GM21529 (cell line): ENCODE results near the gene TRAF3IP1.
"Not testable (repeated sequence)": the region's sequence is repeated elsewhere in the genome, so short reads cannot be mapped to it uniquely, and the experiment has no call there.

Experiments
- ATAC-seq: cut with Tn5 transposase; IDR thresholded peaks from one replicate; pipeline ENCODE4 v1.9.1; 2021; ENCODE audit not compliant: unreplicated experiment

Gene TRAF3IP1, protein sequence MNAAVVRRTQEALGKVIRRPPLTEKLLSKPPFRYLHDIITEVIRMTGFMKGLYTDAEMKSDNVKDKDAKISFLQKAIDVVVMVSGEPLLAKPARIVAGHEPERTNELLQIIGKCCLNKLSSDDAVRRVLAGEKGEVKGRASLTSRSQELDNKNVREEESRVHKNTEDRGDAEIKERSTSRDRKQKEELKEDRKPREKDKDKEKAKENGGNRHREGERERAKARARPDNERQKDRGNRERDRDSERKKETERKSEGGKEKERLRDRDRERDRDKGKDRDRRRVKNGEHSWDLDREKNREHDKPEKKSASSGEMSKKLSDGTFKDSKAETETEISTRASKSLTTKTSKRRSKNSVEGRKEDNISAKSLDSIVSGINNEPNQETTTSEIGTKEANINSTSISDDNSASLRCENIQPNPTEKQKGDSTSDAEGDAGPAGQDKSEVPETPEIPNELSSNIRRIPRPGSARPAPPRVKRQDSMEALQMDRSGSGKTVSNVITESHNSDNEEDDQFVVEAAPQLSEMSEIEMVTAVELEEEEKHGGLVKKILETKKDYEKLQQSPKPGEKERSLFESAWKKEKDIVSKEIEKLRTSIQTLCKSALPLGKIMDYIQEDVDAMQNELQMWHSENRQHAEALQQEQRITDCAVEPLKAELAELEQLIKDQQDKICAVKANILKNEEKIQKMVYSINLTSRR

DNA sequence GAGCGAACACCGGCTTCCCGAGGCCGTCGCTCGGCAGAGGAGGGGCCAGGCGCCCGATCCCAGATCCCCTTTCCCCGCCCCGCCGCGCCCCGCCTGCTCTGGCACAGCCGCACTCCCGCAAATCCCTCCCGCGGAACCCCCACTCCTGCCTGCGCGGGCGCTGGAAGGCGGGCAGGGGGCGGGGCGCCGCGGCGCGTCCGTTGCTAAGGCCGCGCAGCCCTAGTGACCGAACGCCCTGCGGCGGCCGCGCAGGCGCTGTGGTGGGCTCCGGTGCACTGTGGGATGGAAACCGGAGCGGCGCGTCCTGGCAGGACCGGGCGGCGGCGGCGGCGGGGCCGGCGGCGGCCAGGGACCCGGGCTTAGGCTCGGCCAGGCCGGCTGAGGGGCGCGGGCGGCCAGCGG, at the start of gene TRAF3IP1:
Gene TRAF3IP1 (plus strand): TSS at position 273 of the 402 bp plus-strand sequence. CDS start 145 bp downstream, outside the sequence.
- ATAC-seq = peak; percentile 97

DNA sequence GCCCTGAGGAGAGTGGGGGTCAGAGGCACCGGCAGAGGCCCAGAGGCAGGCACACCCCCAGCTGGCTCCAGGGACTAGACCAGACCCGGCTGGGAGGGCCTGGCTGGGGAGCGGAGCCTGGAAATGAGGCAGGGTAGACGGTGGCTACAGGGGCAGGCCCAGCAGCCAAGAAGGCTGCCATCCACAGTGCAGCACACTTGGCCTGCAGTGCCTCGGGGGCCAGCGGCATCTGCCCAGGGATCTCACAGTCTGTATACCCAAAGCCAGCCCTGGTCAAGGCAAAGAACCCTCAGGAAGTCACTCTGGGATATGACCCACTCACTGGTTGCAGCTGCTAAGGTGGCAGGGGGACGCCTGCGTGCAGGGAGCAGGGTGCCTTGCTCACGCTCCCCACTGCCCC, 49.7 kb upstream of the TRAF3IP1 start:
- ATAC-seq = no peak

DNA sequence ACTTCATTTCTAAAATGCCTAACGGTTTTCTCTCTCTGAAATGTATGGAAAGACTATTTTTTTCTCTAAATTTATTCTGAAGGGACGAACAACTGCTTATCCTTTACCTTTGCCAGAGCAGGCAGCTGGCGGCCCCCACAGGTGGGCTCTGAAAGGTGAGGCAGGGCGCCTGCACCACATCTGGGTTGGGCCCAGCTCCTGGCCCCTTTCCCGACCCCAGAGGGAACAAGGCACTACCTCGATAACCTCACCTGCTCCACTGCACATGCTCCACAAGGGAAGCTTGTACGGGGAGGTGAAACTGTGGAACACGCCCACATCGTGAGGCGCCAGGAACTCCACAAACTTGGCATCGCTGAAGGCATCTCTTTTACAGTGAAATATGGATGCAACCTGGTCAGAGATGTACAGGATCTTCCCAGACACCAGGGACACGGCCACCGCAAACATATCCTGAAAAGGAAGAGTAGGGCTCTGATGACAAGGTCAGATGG, 49.2 kb upstream of the TRAF3IP1 start:
- no peak for ATAC-seq

DNA sequence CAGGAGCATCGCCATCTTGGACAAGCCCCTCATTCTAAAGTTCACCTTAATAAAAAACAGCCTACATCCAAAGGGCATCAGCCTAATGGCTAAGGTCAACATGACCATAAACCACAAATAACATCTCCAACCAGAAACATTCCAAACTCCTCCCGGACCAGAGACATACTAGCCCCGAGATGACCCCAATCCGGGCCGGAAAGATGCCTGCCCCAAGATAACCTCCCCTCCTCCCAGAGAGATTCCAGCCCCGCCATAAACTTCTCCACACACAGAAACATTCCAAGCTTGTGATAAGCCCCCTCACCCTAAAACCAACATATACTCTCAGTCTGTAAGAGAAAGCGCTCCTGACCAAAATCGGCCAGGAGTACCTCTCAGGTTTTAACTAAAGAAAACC, 48.6 kb upstream of the TRAF3IP1 start:
- not testable (repeated sequence) for ATAC-seq

DNA sequence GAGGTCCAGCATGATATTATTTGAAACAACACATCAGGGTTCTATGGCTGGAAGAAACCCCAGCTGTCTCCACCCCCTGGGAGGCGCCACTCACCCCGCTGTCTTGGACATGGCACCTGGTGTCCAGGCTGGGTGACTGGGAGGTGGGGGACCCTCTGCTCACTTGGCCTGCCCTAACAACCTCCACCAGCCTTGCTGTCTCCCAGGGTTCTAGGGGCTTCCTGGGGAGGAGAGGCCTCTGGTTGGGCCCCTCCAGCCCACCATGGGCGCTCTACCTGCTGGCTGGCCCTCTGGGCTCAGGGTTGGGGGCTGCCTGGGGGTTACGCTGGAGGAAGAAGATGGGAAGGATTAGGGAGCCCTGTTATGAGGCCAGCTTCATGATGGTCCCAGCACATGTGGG, 48.2 kb upstream of the TRAF3IP1 start:
- ATAC-seq = no peak

DNA sequence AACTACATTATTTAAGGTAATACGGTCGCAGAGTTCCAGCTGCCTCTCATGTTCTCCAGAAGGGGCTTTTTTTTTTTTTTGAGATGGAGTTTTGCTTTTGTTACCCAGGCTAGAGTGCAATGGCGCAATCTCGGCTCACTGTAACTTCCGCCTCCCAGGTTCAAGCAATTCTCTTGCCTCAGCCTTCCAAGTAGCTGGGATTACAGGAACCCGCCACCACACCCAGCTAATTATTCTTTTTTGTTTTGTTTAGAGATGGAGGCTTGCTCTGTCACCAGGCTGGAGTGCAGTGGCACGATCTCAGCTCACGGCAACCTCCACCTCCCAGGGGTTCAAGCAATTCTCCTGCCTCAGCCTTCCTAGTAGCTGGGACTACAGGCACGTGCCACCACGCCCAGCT, 46.9 kb upstream of the TRAF3IP1 start:
- not testable (repeated sequence) for ATAC-seq

DNA sequence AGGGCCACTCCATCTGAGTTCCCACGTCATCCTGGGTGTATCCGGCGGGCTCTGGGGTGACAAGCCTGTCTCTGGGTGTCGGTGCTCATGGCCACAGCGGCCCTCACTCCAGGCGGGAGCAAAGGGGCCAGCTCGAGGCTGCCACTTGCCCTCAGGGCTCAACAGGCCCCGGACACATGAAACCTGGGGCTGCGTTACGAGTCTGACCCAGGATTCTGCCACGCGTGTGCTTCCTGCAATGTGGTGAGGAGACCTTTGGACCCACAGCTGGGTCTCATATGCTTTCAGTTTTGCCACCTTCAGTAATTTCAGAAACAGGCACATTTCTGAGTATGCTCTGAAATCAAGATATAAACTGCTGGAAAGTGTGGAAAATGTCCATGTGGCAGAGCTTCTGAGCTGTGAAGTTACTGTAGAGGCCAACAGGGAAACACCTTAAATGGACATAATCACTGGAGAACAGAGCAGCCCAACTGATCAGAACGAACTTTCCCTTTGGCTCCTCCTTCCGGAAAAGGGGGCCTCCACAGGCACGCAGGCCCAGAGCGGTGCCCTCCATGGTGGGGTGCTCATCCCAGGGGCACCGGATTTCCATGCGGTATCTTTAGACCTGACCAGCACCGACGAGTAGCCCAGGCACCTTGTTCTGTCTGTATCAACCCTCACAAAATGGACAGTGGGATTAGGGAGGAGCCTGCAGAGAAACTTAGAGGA, 46.0 kb upstream of the TRAF3IP1 start:
- no peak for ATAC-seq

DNA sequence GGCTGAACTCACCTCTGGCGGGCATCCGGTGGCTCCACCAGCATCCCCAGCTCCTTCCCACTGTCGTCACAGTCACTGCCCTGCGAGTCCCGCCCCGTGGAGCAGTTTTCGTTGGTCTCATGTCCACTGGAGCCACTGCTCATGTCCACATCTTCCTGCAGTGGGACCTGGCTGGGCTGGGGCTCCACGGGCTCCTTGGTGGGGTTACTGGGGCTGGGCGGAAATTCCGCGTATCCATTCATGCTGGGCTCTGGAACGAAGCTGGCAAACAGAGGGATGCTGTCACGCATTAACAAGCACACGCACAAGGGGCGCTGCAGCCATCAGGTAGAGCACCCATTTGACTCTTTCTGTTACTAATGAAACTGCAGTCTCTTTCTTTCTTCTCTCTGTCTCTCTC, 42.6 kb upstream of the TRAF3IP1 start:
- ATAC-seq = no peak

DNA sequence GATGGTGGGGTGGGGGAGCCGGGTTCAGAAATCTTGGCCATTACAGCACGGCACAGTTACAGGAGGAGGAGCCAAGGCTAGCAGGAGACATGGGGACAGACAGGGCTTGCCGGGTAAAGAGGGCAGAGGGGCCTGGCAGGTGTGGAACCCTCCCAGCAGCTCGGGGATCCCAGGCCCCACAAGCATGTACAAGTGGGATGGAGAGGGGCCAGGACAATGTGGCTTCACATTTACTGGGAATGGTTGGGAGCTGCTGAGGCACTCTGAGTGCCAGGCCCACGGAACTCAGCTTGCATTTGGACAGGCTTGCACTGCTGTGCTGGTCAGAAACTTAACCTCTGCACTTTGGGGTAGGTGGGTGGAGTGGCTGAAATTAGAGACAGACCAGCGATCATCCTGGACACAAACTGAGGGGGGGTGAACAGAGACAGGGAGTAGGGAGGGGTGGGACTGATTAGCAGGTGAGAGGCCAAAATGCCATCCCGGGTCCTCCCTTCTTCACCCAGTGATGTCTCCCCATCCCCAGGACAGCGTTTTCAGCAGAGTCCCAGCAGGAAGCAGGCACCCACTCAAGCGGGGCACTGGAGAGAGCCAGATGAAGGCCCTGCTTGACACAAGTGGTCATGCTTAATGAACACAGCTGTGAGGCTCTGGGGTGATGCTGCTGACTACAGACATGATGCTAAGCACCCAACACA, 41.5 kb upstream of the TRAF3IP1 start:
- no peak for ATAC-seq

DNA sequence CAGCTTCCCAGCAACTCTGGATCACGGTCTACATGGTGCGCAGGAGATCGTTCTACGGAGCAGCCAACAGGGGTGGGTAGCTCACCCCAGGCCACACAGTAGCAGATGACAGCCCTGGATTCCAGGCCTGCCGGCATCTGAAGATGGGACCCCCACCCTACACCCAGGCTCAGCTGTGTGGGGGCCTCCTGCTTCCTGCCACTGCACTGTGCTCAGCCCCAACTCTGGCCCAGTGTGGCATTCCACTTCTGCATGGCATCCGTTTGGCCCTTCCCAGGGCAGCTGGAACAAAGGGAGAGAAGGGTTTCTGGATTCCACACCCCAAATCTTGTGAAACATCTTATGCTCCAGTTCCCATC, 41.0 kb upstream of the TRAF3IP1 start:
- no peak for ATAC-seq

DNA sequence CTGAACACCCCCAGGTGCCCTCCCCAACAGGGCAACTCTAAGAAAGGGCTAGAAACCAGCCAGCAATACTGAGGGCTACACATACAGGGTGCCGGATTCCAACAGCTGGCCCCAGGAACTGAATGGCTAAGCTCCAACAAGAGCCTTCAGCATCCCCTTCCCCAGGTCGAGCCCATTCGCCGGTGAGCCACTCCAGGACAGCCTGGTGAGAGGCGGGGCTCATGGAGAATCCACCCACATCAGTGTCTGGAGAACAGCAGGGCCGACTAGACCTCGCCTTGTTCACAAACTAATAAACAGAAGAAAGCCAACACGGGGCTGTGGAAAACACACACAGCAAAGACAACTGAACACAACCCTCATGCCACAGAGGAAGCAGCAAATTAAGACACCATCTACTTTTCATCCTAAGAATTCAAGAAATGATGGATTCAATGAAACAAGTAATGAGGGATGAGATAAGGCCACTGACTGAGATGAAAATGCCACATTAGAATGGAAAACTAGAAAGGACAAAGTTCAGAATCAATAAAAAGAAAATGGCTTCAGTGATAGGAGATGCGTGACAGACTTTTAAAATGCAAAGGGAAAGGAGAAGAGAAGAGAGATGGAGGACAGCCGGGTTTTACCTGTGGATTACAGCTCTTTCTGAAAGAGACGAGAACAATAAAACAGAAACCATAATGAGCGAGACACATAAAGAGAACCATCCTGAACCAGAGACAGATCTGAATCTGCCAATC, 40.1 kb upstream of the TRAF3IP1 start:
- ATAC-seq = no peak

DNA sequence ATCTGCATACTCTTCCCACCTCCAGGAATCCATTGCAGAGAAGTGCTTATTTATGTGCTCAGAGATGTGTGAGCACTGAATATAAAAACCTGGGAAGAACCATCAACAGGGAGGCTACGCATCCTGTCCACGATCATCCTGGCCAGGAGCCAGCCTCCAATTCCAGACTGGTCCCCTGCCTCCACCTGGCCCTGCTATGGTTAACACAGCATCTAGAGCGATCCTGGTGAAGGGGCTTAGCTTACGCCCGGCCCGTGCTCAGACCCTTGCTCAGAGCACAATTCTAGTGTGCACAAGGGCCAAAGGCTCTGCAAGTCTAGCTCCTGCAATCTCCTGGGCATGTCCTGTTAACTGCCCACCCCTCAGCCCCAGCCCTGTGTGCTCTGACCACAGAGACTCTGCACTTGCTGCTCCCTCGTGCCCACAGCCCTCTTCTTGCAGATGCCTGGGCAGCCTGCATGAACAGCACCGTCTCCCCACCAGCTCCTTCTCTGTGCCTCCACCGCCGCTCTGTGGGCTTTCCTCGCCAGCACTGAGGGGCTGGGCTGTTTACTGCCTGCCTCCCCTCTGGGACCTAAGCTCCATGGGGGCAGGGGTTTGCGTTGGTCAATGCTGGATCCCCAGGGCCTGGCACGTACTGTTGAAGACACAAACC, 38.4 kb upstream of the TRAF3IP1 start:
- ATAC-seq = no peak

DNA sequence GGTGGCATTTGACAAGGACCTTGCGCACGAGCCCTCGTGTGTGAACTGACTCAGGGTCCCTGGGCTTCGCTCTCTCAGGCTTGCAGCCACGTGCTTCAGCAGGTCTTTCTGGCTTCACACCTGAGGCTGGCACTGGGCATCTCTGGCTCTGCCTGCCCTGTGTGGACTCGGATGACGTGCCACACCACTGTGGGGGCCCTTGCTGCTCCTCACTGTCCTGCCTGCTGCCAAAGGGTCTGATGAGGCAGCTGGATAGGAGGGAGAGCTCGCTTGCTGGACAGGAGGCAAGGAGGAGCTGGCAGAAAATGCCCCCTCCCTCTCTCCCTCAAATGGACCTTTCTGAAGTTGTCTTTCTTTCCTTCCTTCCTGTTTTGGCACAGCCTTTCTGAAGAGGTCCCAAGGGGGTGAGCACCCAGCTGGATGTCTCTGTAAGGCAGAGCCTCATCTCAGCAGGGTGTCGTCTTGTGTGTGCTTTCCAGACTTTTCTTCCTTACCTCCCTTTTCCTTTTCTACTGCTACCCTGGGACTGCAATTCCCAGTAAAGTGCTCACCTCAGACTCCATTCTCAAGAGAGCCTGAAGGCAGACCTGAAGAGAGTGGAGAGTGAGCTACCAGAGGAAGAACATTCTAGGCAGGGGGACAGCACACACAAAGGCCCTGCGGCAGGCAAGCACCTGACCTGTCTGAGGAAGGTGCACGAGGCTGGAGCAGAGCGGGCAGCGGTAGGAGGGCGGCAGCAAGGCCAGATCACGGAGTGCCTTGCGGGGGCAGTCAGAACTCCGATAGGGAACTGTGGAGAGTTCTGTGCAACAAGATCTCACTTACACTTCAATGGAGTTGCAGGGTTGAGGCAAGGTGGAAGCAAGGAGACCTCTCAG, 37.2 kb upstream of the TRAF3IP1 start:
- no peak for ATAC-seq

DNA sequence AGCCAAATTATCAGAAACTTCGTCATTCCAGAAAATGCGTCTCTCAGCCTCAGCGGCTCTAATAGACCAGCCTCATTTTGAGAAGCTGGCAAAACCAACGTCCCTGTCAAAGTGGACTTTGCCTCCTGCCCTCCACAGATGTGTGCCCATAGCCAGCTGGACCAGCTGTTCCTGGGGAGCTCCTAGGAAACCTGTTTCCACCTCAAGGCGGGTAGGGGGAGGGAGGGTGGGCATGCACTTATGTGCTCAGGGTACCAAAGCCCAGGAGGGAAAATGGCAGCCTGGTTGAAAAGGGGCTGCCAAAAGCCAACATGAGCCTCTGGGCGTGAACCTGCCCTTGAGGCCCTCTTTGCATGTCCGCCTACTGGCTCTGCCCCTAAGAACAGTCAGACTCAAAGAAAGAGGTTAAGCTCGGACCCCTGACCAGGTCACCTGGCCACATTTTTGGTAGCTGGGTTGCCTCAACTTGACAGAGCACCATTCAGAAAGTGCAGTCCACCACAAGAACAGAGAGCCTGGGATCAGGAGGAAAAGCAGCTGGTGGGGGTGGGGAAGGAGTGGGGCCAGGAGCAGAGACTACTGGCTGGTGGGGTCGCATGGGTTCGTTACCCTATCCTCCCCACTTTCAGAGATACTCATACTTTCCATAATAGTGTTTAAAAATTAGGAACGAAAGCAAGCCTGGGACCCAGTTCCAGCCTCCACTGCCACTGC, 35.4 kb upstream of the TRAF3IP1 start:
- ATAC-seq = no peak

DNA sequence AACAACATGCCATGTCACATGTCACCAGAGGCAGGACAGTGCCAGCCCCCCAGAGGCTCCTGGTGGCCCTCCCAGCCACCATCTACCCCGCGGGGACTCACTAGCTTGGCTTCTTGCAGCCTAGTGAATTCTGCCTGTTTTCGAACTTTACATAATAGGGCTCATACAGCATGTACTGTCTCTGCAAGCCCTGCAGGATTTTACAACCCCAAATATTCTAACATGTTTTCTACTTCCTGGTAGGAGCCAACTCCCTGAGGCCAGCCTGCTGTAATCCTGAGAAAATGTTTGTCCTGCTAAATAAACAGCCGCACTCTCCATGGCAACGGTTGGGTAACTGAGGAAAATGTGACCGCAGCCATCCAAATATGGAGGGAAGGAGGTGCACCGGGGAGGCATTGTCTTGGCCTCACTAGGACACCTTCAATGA, 34.6 kb upstream of the TRAF3IP1 start:
- ATAC-seq = no peak

DNA sequence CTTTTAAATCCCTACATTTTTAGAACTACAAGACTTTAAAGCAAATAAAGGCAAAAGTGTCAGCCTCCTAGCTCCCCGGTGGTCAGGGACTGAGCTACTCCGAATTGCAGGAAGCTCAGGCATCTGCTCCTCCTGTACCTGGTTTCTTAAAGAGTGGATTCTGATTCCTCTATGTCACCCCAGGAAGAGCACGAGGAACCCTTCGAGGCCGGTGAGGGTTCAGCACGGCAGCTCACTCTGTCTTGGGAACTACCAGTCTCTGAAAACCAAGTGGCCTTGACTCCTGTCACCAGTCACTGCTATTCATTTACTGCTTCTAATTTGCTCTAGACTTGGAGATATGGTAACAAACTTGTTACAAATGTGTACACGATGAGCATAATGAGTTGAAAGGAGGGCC, 34.2 kb upstream of the TRAF3IP1 start:
- no peak for ATAC-seq

DNA sequence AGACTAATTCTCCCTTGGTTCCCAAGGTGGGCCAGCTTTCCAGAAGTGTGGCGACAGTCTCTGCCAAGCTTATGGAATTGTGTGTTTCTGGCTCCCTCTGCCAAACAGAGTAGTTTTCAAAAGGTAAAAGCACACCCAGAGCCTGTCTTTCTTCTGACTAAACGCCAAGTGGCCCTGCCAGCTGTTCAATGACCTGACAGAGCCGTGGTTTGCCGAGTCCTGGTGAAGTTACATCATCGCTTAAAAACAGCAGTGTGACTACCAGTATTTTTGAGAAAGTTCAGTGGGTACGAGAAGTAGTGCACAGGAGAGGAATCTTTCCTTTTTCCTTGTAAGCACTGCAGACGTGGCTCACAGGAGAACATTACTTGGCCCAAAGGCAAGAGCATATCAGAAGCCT, 33.8 kb upstream of the TRAF3IP1 start:
- no peak for ATAC-seq

DNA sequence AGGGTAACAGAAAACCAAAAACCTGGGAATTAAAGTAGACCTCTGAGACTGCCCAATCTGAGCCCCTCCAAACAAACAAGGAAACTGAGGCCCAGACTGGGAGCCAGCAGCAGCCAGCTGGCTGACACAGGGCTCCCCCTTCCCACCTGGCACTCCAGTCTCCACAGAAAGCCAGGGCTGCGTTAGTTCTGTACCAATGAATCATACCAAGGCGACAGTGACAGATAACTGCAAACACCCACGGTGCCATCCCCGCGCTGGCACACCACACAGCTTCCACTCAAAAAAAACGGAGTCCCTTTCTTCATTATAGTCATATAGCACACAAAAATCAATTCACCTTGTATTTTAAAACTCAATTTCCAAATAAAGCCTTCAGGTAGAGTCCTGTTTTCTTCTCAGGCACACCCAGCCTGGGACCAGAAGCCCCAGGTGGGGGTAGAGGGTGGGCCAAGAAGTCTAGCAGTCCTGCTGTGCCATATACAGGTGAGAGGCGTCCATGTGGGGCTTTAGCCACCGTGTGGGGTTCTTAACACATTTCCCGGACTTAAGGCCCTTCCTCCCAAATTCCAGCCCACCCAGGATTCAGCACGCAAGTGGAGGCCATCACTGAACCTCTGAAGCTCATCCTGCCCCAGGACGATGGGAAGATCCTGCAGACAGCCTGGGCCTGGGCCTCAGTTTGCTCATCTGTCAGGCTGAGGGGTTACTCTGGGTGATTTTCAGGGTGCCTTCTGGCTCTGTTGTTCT, 33.2 kb upstream of the TRAF3IP1 start:
- ATAC-seq = no peak
